HFFc6 (cell line): ENCODE measurements around the gene FGFBP1. TPM values are rescaled to one million over a fixed set of nuclear protein-coding genes. Genes with fewer than 3 reads are reported as not detected.

Experiments
- DNase-seq: peaks from one replicate; pipeline ENCODE4 v3.0.0-alpha.2; 2018
- H3K27ac Mint-ChIP-seq: 2 replicates; pipeline ENCODE4 v1.8.0; 2020; ENCODE audit warnings: mild to moderate bottlenecking, mixed read lengths
- H3K27me3 Mint-ChIP-seq: 2 replicates; pipeline ENCODE4 v1.8.0; 2021; ENCODE audit warnings: mild to moderate bottlenecking, moderate library complexity, mixed read lengths; ENCODE audit not compliant: insufficient read depth
- H3K36me3 Mint-ChIP-seq: 2 replicates; pipeline ENCODE4 v1.8.0; 2021; ENCODE audit warnings: low read depth, mixed read lengths
- H3K4me1 Mint-ChIP-seq: 2 replicates; pipeline ENCODE4 v1.8.0; 2020; ENCODE audit warnings: low read depth, mixed read lengths
- H3K4me3 Mint-ChIP-seq: 2 replicates; pipeline ENCODE4 v1.8.0; 2020; ENCODE audit warnings: mild to moderate bottlenecking, moderate library complexity, mixed read lengths
- H3K9me3 Mint-ChIP-seq: 2 replicates; pipeline ENCODE4 v1.8.0; 2020; ENCODE audit warnings: mild to moderate bottlenecking, mixed read lengths
- total RNA-seq, 6 experiments: library from RNA; stranded (reverse); fragmentation: NEBNext Ultra II Directional; extraction: Animal tissue kit (Norgen Biotek cat#: 25700); gene quantifications; 2 replicates in 1 of 6; 3 replicates in 5 of 6; pipeline ENCODE4 v1.2.3, GENCODE V29; 2021
- TF ChIP-seq, protein P1 (sequence below): fragments of 200-600 bp; sonication (generic); IDR thresholded peaks from 2 replicates; pipeline ENCODE4 v1.5.0; 2021; ENCODE audit warnings: antibody characterized with exemption, mild to moderate bottlenecking

Gene FGFBP1
- total RNA-seq, 6 experiments from 2014 or later = not detected

DNA sequence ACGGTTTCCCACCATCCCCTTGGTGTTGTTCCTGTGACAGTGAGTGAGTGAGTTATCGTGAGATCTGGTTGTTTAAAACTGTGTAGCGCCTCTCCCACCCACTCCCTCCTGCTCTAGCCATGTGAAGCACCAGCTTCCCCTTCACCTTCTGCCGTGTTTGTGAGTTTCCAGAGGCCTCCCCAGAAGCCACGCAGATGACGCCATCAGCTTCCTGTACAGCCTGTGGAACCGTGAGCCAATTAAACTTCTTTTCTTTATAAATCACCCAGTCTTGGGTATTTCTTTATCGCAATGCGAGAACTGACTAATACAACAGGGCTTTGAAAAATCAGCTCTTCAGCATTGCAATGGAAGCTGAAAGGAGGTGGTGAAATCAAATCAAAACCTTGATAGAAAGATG lies 50.0 kb downstream of the FGFBP1 start:
- no peak overlapping the region for H3K4me3 Mint-ChIP-seq
- H3K9me3 Mint-ChIP-seq = no peaks in the 10 kb centered on the region
- H3K4me1 Mint-ChIP-seq = peaks cover 9% of the 10 kb centered on the region
- H3K36me3 Mint-ChIP-seq = no peaks in the 10 kb centered on the region
- DNase-seq = no peak
- H3K27me3 Mint-ChIP-seq = peaks cover 17% of the 10 kb centered on the region
- TF ChIP-seq, protein P1, sequence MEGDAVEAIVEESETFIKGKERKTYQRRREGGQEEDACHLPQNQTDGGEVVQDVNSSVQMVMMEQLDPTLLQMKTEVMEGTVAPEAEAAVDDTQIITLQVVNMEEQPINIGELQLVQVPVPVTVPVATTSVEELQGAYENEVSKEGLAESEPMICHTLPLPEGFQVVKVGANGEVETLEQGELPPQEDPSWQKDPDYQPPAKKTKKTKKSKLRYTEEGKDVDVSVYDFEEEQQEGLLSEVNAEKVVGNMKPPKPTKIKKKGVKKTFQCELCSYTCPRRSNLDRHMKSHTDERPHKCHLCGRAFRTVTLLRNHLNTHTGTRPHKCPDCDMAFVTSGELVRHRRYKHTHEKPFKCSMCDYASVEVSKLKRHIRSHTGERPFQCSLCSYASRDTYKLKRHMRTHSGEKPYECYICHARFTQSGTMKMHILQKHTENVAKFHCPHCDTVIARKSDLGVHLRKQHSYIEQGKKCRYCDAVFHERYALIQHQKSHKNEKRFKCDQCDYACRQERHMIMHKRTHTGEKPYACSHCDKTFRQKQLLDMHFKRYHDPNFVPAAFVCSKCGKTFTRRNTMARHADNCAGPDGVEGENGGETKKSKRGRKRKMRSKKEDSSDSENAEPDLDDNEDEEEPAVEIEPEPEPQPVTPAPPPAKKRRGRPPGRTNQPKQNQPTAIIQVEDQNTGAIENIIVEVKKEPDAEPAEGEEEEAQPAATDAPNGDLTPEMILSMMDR = no peak
- H3K27ac Mint-ChIP-seq = no peak overlapping the region

Other genes with a start within 250 kb of the FGFBP1 start
- gene BST1, start 235.7 kb downstream of the FGFBP1 start, total RNA-seq = 1 to 10 TPM; 2.4 to 4.2 (median 2.8) TPM
- under 1 TPM in 3 of 6 experiments, not detected in 3; 0.07 to 0.15 (median 0.07) TPM for gene CD38, start 160.4 kb downstream of the FGFBP1 start, total RNA-seq
- not detected for gene FGFBP2, start 24.4 kb upstream of the FGFBP1 start, total RNA-seq
- gene PROM1, start 145.3 kb upstream of the FGFBP1 start, total RNA-seq = under 1 TPM in 1 of 6 experiments, not detected in 5; 0.28 TPM